8988T (cell line): ENCODE data around the gene OPRD1.
"Not testable (repeated sequence)": the region's sequence is repeated elsewhere in the genome, so short reads cannot be mapped to it uniquely, and the experiment has no call there.

Experiments used
- DNase-seq: peaks from one replicate; pipeline ENCODE4 v3.0.0; 2011

The OPRD1 gene

DNA sequence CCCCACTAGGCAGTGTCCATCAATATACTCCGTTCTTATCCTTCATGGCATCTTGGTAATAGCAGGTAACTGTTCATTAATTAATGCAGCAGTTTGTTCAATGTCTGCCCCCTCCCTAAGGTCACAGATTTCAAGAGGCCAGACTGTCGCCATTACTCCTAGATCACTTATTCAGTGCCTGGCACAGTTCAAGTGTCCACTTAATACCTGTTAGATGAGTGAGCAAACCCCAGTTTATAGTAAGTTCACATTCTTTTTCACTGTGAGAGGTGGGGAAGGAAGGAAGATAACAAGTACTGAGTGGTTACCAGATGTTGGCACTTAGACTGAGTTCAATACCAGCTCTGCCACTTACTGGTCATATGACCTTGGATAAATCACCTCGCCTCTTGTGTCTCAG, 36.4 kb downstream of the OPRD1 start:
- no peak for DNase-seq

- DNase-seq: no peak
Observed at GRCh38 chr1:28853093-28853742, 41.2 kb downstream of the OPRD1 start.

- not testable (repeated sequence) for DNase-seq
Observed at GRCh38 chr1:28854406-28854805, 42.4 kb downstream of the OPRD1 start.

GRCh38 chr1:28855046-28855445, 43.1 kb downstream of the OPRD1 start:
- no peak for DNase-seq

DNA sequence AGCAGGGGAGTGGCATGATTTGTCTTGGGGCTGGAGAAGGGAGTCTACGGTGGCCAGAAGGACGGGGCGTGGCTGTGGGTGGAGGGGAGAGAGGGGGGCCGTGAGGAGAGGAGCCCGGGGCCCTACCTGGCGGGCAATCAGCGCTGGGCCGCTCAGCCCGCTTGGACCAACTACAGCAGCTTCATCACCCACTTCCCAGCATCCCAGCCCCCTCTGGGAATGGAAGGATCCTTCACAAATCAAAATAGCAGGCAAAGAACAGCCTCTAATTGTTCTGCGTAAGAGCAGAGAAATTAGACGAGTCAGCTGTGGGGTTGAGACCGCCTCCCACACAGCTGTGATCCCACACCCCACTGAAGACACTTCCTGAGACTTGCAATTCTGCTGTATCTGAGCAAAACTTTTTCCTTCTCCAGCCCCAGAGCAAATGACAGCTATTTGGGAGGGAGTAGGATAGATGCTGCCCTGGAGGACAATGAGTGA, 43.5 kb downstream of the OPRD1 start:
- DNase-seq: no peak

DNA sequence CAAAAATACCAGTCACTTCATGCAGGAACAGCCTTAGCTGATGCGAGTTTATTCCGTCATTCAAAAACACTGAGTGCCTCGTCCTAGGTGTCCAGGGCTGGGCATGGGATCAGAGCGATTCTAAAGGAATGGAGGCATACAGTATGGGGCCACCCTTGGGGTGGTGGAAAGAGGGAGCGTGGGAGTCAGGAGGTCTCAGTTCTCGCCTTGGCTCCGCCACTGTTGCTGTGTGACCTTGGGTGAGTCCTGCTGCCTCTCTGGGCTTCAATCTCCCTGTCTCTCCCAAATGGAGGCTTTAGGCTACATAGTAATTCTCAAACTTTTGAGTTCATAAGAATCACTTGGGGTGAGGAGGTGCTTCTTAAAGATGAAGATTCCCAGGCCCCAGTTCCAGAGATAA, 44.0 kb downstream of the OPRD1 start:
- DNase-seq: no peak

DNA sequence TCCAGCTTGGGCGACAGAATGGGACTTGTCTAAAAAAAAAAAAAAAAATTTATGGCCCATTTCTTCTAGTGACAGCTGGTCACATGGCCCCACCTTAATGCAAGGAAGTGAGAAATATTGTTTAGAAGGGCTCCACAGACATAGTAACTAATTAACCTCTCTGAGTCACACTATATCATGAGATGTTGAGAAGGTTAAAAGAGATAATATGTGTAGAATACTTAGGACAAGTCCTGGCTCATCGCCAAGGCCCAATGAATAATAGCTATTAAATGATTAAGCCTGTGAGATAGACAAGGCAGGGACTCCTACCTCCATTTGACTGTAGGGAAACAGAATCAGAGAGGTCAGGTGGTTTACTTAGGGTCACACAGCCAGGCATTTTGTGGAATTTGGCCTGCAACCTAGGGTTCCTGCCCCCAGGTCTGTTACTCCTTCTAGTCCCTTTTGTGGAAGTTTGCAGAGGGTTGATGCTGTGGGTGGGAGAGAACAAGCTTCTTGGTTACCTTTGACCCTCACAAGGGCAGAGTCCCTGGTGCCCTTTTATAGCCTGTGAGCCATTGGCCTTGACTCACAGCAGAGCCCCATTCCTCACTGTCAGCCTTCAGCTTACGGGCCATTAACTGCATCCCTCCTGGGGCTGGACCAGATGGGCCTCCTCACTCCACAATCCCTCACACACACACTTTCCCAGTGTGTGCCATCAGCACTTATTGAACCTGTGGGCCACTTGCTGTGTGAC, 48.5 kb downstream of the OPRD1 start:
- DNase-seq: no peak

- no peak for DNase-seq
Observed at GRCh38 chr1:28862571-28863403, 50.8 kb downstream of the OPRD1 start.

DNA sequence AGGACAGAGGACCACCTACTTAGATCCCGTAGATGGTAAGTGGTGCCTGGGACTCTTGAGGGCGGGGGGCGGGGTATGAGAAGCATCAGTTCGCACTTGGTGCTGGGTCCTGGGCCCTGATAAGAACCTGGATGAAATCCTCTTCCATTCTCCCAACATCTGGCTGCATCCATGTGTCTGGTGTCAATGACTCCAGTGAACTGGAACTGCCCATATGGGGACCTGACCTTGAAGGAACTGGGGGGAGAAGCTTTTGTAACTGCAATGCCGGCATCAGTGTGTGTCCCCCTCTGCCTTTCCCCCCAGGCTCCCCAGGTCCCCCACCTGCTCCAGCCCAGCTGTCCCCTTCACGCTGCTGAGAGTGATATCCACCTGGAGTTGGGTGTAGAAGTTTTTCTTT, 52.7 kb downstream of the OPRD1 start:
- no peak for DNase-seq

GRCh38 chr1:28865997-28866650, 54.2 kb downstream of the OPRD1 start:
- DNase-seq: no peak

DNA sequence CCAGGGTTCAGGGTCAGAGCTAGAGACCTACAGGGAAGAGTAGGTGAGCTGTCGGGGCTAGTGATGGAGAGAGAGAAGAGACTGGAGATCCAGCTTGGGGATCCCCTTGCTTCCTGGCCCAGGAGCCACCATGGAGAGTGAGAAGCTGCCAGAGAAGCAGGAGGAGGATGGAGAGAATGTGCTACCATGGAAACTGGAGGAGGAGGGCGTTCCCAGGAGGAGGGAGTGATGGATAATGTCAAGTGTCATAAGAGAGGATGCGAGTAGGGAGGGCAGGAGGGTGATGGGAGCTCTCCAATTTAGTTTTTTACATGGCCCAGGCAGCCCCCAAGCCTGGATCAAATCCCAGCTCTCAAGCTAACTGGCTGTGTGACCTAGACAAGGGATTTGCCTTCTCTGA, 55.9 kb downstream of the OPRD1 start:
- no peak for DNase-seq

GRCh38 chr1:28869952-28870351, 58.0 kb downstream of the OPRD1 start:
- DNase-seq: no peak

DNA sequence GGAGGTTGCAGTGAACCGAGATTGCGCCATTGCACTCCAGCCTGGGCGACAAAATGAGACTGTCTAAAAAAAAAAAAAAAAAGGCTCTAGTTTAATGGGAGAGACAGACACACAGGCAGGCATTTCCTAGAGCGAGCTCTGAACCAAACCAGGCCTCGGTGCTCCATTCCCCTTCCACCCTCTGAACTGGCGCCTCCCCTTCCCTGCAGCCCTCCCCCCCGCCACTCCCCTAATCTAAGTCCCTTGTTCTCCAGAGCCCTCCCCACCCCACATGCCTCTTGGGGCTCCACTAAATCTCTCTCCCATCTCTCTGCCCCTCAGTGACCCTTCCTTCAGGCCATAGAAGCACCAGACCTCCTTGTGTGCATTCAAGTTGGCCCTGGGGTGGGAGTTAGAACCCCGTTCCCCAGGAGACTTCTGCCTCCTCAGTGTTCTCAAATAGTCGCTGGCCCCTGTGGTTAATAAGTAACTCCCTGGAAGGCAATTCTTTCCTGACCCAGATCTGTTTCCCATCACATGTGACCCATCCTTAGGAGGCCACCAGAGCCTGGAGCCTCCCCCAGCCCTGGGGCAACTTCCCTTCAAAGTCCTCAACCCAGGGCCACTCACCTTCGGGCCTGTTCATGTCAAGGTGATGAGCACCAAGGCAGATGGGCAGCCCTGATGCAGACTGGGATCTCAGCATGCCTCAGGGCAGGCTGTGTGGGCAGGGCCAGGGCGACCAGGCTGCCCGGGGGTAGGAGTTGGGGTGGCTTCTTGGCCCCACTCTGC, 59.8 kb downstream of the OPRD1 start:
- DNase-seq: no peak

GRCh38 chr1:28875134-28875533, 63.2 kb downstream of the OPRD1 start:
- DNase-seq: not testable (repeated sequence)

GRCh38 chr1:28877132-28877781, 65.3 kb downstream of the OPRD1 start:
- DNase-seq: peak; percentile 57

- DNase-seq: no peak
Observed at GRCh38 chr1:28878796-28879195, 66.8 kb downstream of the OPRD1 start.

- DNase-seq: peak; percentile 57
Observed at GRCh38 chr1:28882009-28882628, 70.1 kb downstream of the OPRD1 start.

DNA sequence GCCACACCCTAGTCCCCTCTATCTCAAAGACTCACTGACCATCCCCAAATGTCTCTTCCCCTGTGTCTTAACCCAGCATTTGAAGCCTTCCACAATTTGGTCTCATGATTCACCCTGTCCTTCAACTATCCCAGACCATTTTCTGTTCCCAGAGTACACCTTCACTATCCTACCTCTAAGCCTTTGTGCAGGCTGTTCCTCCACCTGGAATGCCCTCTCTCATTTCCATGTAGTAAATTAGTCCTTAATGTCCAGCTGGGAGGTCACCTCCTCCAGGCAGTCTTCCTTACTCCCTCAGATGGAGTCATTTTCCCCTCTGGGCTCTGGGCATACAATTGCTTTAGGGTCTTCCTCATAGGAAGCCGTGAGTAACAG, 71.3 kb downstream of the OPRD1 start:
- DNase-seq: no peak

DNA sequence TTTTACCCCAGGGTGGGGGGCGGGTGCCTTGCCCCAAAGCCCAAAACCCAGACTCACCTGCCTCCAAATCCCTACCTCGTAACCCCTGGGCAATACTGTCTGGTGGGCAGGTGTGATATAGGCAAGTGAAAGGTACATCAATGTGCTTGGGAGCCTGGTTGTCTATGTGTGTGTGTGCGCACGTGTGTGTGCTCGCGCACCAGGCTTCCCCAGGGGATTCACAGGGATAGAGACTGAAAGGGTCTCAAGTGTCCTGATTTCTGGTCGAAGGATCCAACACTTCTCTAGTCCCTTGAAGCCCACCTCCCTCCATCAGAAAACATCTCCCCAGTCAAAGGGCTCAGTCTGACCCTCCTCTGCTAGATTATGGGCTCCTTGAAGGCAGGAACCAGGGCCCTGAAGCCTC, 73.5 kb downstream of the OPRD1 start:
- DNase-seq: no peak

GRCh38 chr1:28885977-28886730, 74.2 kb downstream of the OPRD1 start:
- DNase-seq: no peak
